H1 (cell line): Measurements from ENCODE around the gene SLC26A8. TPM values are rescaled to one million over a fixed set of nuclear protein-coding genes. Genes with fewer than 3 reads are reported as not detected.

Experiments
- ASH2L ChIP-seq: fragments of 200-600, 300-600 bp; sonication (generic); IDR thresholded peaks from one replicate; pipeline ENCODE4 v1.7.1; 2017; ENCODE audit warnings: low read length
- ATF2 ChIP-seq: IDR thresholded peaks from 2 replicates; pipeline ENCODE4 v1.6.1; 2012; ENCODE audit warnings: low read length, inconsistent platforms
- CBX5 ChIP-seq: fragments of 300-800, 300-1000 bp; sonication (generic); IDR thresholded peaks from 2 replicates; pipeline ENCODE4 v1.7.1; 2016; ENCODE audit warnings: antibody characterized with exemption, low read length, low read depth
- EGR1 ChIP-seq: IDR thresholded peaks from 2 replicates; pipeline ENCODE4 v1.6.1; 2011; ENCODE audit warnings: low read depth, low read length, borderline replicate concordance
- HDAC2 ChIP-seq, 2 experiments: fragments of 300-600 bp in 1 of 2; sonication (generic) in 1 of 2; IDR thresholded peaks; 2 replicates each; pipeline ENCODE4 v1.6.1; 2011 to 2012; ENCODE audit warnings: low read depth in 2 of 2, low read length in 2 of 2, mild to moderate bottlenecking in 2 of 2, moderate library complexity in 2 of 2, borderline replicate concordance in 1 of 2, inconsistent platforms in 1 of 2
- MAFK ChIP-seq: IDR thresholded peaks from 2 replicates; pipeline ENCODE4 v1.6.1; 2012; ENCODE audit warnings: low read depth, mild to moderate bottlenecking, improper control_type of control experiment, low read length
- PHF8 ChIP-seq: fragments of 200-600 bp; sonication (generic); conservative IDR thresholded peaks from 2 replicates; pipeline ENCODE4 v1.7.1; 2012; ENCODE audit warnings: low read depth, mild to moderate bottlenecking, inconsistent platforms, low read length, moderate library complexity
- POLR2A ChIP-seq, 2 experiments: IDR thresholded peaks; 1 replicate in 1 of 2; 2 replicates in 1 of 2; pipeline ENCODE4 v1.6.1; 2011; ENCODE audit warnings: low read depth in 2 of 2, low read length in 2 of 2, mild to moderate bottlenecking in 2 of 2; ENCODE audit errors: control extremely low read depth in 1 of 2
- POU5F1 ChIP-seq: IDR thresholded peaks from 2 replicates; pipeline ENCODE4 v1.6.1; 2011; ENCODE audit warnings: low read depth, mild to moderate bottlenecking, low read length, moderate library complexity
- RAD21 ChIP-seq, 2 experiments: IDR thresholded peaks in 1 of 2; conservative IDR thresholded peaks in 1 of 2; 2 replicates each; pipeline ENCODE4 v1.6.1; 2011; ENCODE audit warnings: low read depth in 2 of 2, low read length in 2 of 2, improper control_type of control experiment in 1 of 2, inconsistent platforms in 1 of 2, mild to moderate bottlenecking in 1 of 2, moderate library complexity in 1 of 2
- RFX5 ChIP-seq: IDR thresholded peaks from 2 replicates; pipeline ENCODE4 v1.6.1; 2011; ENCODE audit warnings: low read depth, low read length, improper control_type of control experiment, borderline replicate concordance
- RNF2 ChIP-seq: fragments of 200-900, 300-1000 bp; sonication (generic); IDR thresholded peaks from 2 replicates; pipeline ENCODE4 v1.7.1; 2016; ENCODE audit warnings: borderline replicate concordance, low read depth, mild to moderate bottlenecking, antibody characterized with exemption, low read length; ENCODE audit not compliant: poor library complexity, severe bottlenecking; ENCODE audit errors: missing control alignments
- RXRA ChIP-seq: IDR thresholded peaks from 2 replicates; pipeline ENCODE4 v1.6.1; 2011; ENCODE audit warnings: low read depth, mild to moderate bottlenecking, low read length, moderate library complexity; ENCODE audit not compliant: insufficient read depth
- SP2 ChIP-seq: IDR thresholded peaks from 2 replicates; pipeline ENCODE4 v1.6.1; 2012; ENCODE audit warnings: mild to moderate bottlenecking, low read length, inconsistent platforms
- SP4 ChIP-seq: IDR thresholded peaks from 2 replicates; pipeline ENCODE4 v1.6.1; 2012; ENCODE audit warnings: low read length, inconsistent platforms
- TEAD4 ChIP-seq: IDR thresholded peaks from 2 replicates; pipeline ENCODE4 v1.6.1; 2012; ENCODE audit warnings: low read depth, low read length, inconsistent platforms, mixed read lengths
- ZNF274 ChIP-seq: IDR thresholded peaks from 2 replicates; pipeline ENCODE4 v1.7.0; 2012; ENCODE audit warnings: low read length, borderline replicate concordance; ENCODE audit errors: extremely low read depth
- polyA plus RNA-seq, 7 experiments: library from polyadenylated mRNA; depleted of rRNA in 3 of 7; stranded (reverse) in 5 of 7; unstranded in 2 of 7; fragments of >200 nt in 5 of 7; fragments of 200-250 nt in 2 of 7; gene quantifications; 1 replicate in 5 of 7; 2 replicates in 1 of 7; 4 replicates in 1 of 7; pipeline versions ENCODE4 v1.2.1 to v1.2.3, GENCODE V29; 2011 to 2013; ENCODE audit warnings: missing spikeins in 2 of 7, mixed read lengths in 2 of 7
- total RNA-seq: library from RNA; stranded (reverse); fragmentation: NEBNext Ultra II Directional; extraction: Animal tissue kit (Norgen Biotek cat#: 25700); gene quantifications from 2 replicates; pipeline ENCODE4 v1.2.1, GENCODE V29; 2021
- TF ChIP-seq, protein P1 (sequence below): IDR thresholded peaks from 2 replicates; pipeline ENCODE4 v1.6.1; 2012; ENCODE audit warnings: inconsistent platforms

The SLC26A8 gene
- total and polyA plus RNA-seq, 2 of the 8 experiments (the other 6 are each of a cell fraction or from before 2014, with no cell fraction given), result 0.56 to 0.57 TPM

DNA sequence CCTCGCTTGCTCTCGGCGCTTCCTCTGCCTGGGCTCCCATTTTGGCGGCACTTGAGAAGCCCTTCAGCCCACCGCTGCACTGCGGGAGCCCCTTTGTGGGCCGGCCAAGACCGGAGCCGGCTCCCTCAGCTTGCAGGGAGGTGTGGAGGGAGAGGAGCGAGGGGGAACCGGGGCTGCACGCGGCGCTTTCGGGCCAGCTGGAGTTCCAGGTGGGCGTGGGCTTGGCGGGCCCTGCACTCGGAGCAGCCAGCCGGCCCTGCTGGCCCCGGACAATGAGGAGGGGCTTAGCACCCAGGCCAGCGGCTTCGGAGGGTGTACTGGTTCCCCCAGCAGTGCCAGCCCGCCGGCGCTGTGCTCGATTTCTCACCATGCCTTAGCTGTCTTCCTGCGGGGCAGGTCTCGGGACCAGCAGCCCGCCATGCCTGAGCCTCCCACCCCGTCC, 93.3 kb downstream of the SLC26A8 start (continued):
- TF ChIP-seq HDAC2 (IDR thresholded peaks at IDR 0.05; ENCODE audit: borderline replicate concordance in 1 of 2, low read depth in 2 of 2, low read length in 2 of 2) (no peak), SP4 (no peak), POU5F1 (no peak), POLR2A (IDR thresholded peaks at IDR 0.05; ENCODE audit: control extremely low read depth in 1 of 2, low read depth in 2 of 2, low read length in 2 of 2) (0 out of 3 replicates have a peak, but pooled peaks of 1 of the 2 experiments have one; percentile 16), ASH2L (no peak), MAFK (no peak), RNF2 (no peak), CBX5 (no peak), ATF2 (no peak), RXRA (no peak), PHF8 (0 out of 2 replicates have a peak, but pooled peaks have one; percentile 33), TEAD4 (no peak), ZNF274 (no peak), RFX5 (no peak), RAD21 (IDR thresholded peaks at IDR 0.05 in 1 of 2, conservative IDR thresholded peaks at IDR 0.05 in 1 of 2; ENCODE audit: low read depth in 2 of 2, low read length in 2 of 2) (no peak), EGR1 (no peak), SP2 (no peak)
- TF ChIP-seq, protein P1, sequence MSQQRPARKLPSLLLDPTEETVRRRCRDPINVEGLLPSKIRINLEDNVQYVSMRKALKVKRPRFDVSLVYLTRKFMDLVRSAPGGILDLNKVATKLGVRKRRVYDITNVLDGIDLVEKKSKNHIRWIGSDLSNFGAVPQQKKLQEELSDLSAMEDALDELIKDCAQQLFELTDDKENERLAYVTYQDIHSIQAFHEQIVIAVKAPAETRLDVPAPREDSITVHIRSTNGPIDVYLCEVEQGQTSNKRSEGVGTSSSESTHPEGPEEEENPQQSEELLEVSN, result peak; percentile 92
